Pancreas (tissue), 10 donors: ENCODE data around the gene PAPOLB. TPM values are rescaled to one million over a fixed set of nuclear protein-coding genes. Genes with fewer than 3 reads are reported as not detected.

Experiments used
- ATAC-seq, 4 donors: fragments of 200-7000 bp; cut with Tn5 transposase; one replicate each; pipeline versions ENCODE4 v1.8.0 to v1.9.1; 2020; ENCODE audit warnings: mild to moderate bottlenecking in 4 of 4, moderate library complexity in 4 of 4
- DNase-seq, 6 donors: peaks; one replicate each; pipeline ENCODE4 v3.0.0-alpha.2; 2020
- FAIRE-seq: peaks from 2 replicates; lab custom pipeline; 2012; peaks lifted over from hg19 to GRCh38; lab: Jason Lieb, UNC
- H3K27ac ChIP-seq, 4 donors: fragments of 200-600 bp; sonication (generic); 1 replicate in 3 of 4; 2 replicates in 1 of 4; pipeline versions ENCODE4 v1.5.0 to v1.8.0; 2020
- H3K27me3 ChIP-seq, 4 donors: fragments of 200-600 bp; one replicate each; pipeline ENCODE4 v1.8.0; 2021
- H3K36me3 ChIP-seq, 3 donors: fragments of 200-600 bp; sonication (generic) in 1 of 3; one replicate each; pipeline versions ENCODE4 v1.5.0 to v1.8.0; 2020 to 2021
- H3K4me1 ChIP-seq, 3 donors: fragments of 200-600 bp; one replicate each; pipeline ENCODE4 v1.8.0; 2021
- H3K4me3 ChIP-seq, 4 donors: fragments of 200-600 bp; sonication (generic) in 2 of 4; one replicate each; pipeline versions ENCODE4 v1.5.0 to v1.8.0; 2020 to 2021
- H3K9me3 ChIP-seq, 4 donors: fragments of 200-600 bp; one replicate each; pipeline ENCODE4 v1.8.0; 2021
- WGBS, 2 donors: extraction: QIAGEN DNeasy Blood & Tissue Kit; methylation state at CpG; one replicate each; pipeline ENCODE4 v1.1.7; 2013; 5-methylcytosine and 5-hydroxymethylcytosine counted together
- intact Hi-C, 3 donors: fragments of 100-400 bp; cut with DNase I; formaldehyde crosslinking; loops; one replicate each; pipeline versions ENCODE4 v1.11.1 to v1.14.2; 2022
- polyA plus RNA-seq, 2 donors: library from polyadenylated mRNA; stranded (reverse); fragments of 200-250 nt; gene quantifications; one replicate each; pipeline ENCODE4 v1.2.3, GENCODE V29; 2013
- total RNA-seq, 6 donors: library from RNA; stranded (reverse); fragmentation: NEBNext Ultra II Directional in 4 of 6; extraction: Animal tissue kit (Norgen Biotek cat#: 25700) in 4 of 6; gene quantifications; one replicate each; pipeline versions ENCODE4 v1.2.1 to v1.2.4, GENCODE V29; 2021 to 2023
- TF ChIP-seq, protein P1 (sequence below), 4 donors: fragments of 200-600 bp; sonication (generic) in 3 of 4; IDR thresholded peaks; one replicate each; pipeline versions ENCODE4 v1.5.0 to v1.8.0; 2021; ENCODE audit warnings: antibody characterized with exemption in 4 of 4
- donor health status: healthy with polysubstance abuse.
- donor health status: DM: no; HTN: no; CAD: no; lungs with moderate emphysema.
- donor health status: DM: no; HTN: no; CAD: no.
- donor health status: control.
- donor health status: control.
- donor health status: Bipolar disorder and iron deficiency.
- donor health status: DM: yes; HTN: yes; CAD: no.
- donor health status: DM: no; HTN: no; CAD: no.
- donor health status: DM: no; HTN: no; CAD: no.
- donor health status: DM: yes; HTN: yes; CAD: no.

Gene PAPOLB
- total and polyA plus RNA-seq, 8 donors: 0.03 to 0.09 (median 0.05) TPM; not detected in 5

GRCh38 chr7:4878336-4879335, 16.8 kb upstream of the PAPOLB start:
- no peak for ATAC-seq
- 75 to 89% methylated on average over 45 of the region's 45 CpGs for WGBS, 2 donors
- H3K9me3 ChIP-seq: no peaks in the 10 kb centered on the region

GRCh38 chr7:4876586-4876985, 14.8 kb upstream of the PAPOLB start:
- DNase-seq (no peak), ATAC-seq (no peak), FAIRE-seq (no peak)
- H3K4me1 ChIP-seq: no peaks in the 10 kb centered on the region
- intact Hi-C loops: loop anchor here in 1 of 3 donors (5.0 kb wide), 1 partner anchor 44 kb away; no protein-coding TSS in a partner anchor
- TF ChIP-seq, protein P1, sequence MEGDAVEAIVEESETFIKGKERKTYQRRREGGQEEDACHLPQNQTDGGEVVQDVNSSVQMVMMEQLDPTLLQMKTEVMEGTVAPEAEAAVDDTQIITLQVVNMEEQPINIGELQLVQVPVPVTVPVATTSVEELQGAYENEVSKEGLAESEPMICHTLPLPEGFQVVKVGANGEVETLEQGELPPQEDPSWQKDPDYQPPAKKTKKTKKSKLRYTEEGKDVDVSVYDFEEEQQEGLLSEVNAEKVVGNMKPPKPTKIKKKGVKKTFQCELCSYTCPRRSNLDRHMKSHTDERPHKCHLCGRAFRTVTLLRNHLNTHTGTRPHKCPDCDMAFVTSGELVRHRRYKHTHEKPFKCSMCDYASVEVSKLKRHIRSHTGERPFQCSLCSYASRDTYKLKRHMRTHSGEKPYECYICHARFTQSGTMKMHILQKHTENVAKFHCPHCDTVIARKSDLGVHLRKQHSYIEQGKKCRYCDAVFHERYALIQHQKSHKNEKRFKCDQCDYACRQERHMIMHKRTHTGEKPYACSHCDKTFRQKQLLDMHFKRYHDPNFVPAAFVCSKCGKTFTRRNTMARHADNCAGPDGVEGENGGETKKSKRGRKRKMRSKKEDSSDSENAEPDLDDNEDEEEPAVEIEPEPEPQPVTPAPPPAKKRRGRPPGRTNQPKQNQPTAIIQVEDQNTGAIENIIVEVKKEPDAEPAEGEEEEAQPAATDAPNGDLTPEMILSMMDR (IDR thresholded peaks at IDR 0.05): no peak
- H3K9me3 ChIP-seq: no peaks in the 10 kb centered on the region
- WGBS, 2 donors: 94 to 98% methylated on average over 18 of the region's 18 CpGs
- no peaks in the 10 kb centered on the region for H3K27me3 ChIP-seq
- H3K36me3 ChIP-seq: no peaks in the 10 kb centered on the region
- no peak overlapping the region for H3K4me3 ChIP-seq
- no peak overlapping the region for H3K27ac ChIP-seq

More at GRCh38 chr7:4878336-4879335, 16.8 kb upstream of the PAPOLB start:
- TF ChIP-seq, protein P1 (IDR thresholded peaks at IDR 0.05): no peak
- intact Hi-C loops: loop anchor here in 1 of 3 donors (5.0 kb wide), 1 partner anchor 46 kb away; no protein-coding TSS in a partner anchor
- no peak for DNase-seq
- H3K4me1 ChIP-seq: peaks cover 0 to 7% (median 0%) of the 10 kb centered on the region in 3 donors
- no peak for FAIRE-seq
- H3K36me3 ChIP-seq: no peaks in the 10 kb centered on the region
- no peak overlapping the region for H3K27ac ChIP-seq
- no peaks in the 10 kb centered on the region for H3K27me3 ChIP-seq
- H3K4me3 ChIP-seq: no peak overlapping the region

DNA sequence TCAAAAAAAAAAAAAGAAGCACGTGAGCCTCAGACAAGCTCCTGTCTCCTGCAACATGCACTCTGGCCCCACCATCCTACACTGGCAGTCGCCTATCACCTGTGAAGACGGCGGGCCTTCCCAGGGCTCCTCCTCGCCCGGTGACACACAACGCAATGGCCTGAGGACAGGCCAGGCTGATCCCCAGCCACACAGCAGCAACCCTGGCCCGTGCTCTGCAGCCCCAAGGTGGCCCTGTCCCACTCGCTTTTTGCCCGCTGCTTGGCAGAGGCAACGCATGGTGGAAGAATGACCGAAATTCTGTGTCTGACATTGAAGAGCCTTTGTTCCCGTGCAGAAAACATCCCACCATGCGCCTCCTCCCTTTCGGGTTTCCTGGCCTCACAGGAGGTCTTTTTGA, 13.6 kb upstream of the PAPOLB start:
- intact Hi-C loops: loop anchor here in 1 of 3 donors (5.0 kb wide), 1 partner anchor 43 kb away; no protein-coding TSS in a partner anchor
- ATAC-seq: no peak

DNA sequence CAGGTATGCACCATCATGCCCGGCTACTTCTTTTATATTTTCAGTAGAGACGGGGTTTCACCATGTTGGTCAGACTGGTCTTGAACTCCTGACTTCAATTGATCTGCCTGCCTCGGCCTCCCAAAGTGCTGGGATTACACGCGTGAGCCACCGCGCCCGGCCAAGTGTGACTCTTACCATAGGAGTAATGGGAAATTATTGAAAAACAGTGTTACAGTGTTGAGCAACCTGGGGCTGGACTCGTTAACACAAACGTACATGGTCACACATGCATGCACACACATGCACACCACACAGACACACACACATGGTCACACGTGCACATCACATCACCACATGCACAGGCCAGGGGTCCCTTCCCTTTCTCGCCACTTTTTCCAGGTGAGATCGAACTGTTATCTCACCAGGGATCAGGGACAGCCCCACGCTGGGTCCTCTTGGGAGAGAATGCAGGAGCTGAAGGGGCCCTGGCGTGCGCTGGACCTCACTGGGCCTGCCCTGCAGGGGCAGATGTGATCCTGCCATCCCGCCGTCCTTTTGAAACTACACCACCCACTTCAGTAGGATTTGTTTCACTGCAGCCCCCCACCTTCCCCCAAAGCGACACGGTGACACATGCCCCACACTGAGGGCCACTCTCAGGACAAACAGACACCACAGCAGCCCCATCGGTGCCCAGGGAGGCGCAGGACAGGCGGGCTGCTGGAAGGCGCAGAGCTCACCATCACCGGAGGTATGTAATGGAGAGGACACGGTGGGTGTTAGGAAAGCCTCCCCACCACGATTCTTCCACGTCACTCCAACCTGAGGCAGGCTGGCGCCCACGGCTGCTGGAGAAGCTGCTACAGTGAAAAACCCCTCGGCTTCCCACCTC, 11.5 kb upstream of the PAPOLB start:
- no peak for FAIRE-seq
- Histone ChIP-seq H3K36me3 (no peaks in the 10 kb centered on the region), H3K27me3 (no peaks in the 10 kb centered on the region), H3K9me3 (no peaks in the 10 kb centered on the region), H3K4me1 (no peaks in the 10 kb centered on the region), H3K27ac (no peak overlapping the region), H3K4me3 (no peak overlapping the region)
- intact Hi-C loops: no loop called here
- ATAC-seq: no peak
- WGBS, 2 donors: 76 to 86% methylated on average over 31 of the region's 31 CpGs
- no peak for DNase-seq
- TF ChIP-seq, protein P1 (IDR thresholded peaks at IDR 0.05): no peak

More for the DNA sequence above, 13.6 kb upstream of the PAPOLB start:
- Histone ChIP-seq H3K36me3 (no peaks in the 10 kb centered on the region), H3K9me3 (no peaks in the 10 kb centered on the region), H3K27me3 (no peaks in the 10 kb centered on the region), H3K4me1 (no peaks in the 10 kb centered on the region), H3K27ac (no peak overlapping the region), H3K4me3 (no peak overlapping the region)
- DNase-seq (no peak), FAIRE-seq (no peak)
- TF ChIP-seq, protein P1 (IDR thresholded peaks at IDR 0.05): no peak
- 86 to 91% methylated on average over 15 of the region's 15 CpGs for WGBS, 2 donors
